Panc1 (cell line): ENCODE measurements around the gene PHLPP1.

Experiments used
- CTCF ChIP-seq: fragments of 450-650 bp; IDR thresholded peaks from 2 replicates; pipeline ENCODE4 v1.5.1; 2017; ENCODE audit warnings: mild to moderate bottlenecking
- REST ChIP-seq, 2 experiments: IDR thresholded peaks; 2 replicates each; pipeline ENCODE4 v1.6.1; 2011 to 2012; ENCODE audit warnings: low read depth in 2 of 2, control low read depth in 1 of 2, low read length in 1 of 2, mild to moderate bottlenecking in 1 of 2, moderate library complexity in 1 of 2; ENCODE audit not compliant: insufficient read depth in 1 of 2

GRCh38 chr18:62795813-62796212 is 80.5 kb downstream of the PHLPP1 start:
- TF ChIP-seq CTCF (no peak), REST (IDR thresholded peaks at IDR 0.05; ENCODE audit: insufficient read depth in 1 of 2, low read depth in 2 of 2, low read length in 1 of 2) (no peak)
